T-helper 22 cell (primary cell): ENCODE results near the gene JAZF1.
"Not testable (repeated sequence)": the region's sequence is repeated elsewhere in the genome, so short reads cannot be mapped to it uniquely, and the experiment has no call there.

ENCODE experiments used
- DNase-seq: peaks from one replicate; pipeline ENCODE4 v3.0.0-alpha.2; 2020; ENCODE audit warnings: low read depth

The JAZF1 gene

GRCh38 chr7:27941522-27941921 lies 239.1 kb downstream of the JAZF1 start:
- no peak for DNase-seq

GRCh38 chr7:27940341-27940740 lies 240.3 kb downstream of the JAZF1 start:
- DNase-seq = no peak

GRCh38 chr7:27939893-27940292 lies 240.7 kb downstream of the JAZF1 start:
- DNase-seq = no peak

GRCh38 chr7:27936768-27937102 lies 243.9 kb downstream of the JAZF1 start:
- DNase-seq = no peak

GRCh38 chr7:27936047-27936767 lies 244.4 kb downstream of the JAZF1 start:
- DNase-seq = no peak

- no peak for DNase-seq
Measured at GRCh38 chr7:27933671-27934565, 246.7 kb downstream of the JAZF1 start.

- DNase-seq = no peak
Measured at GRCh38 chr7:27930910-27931476, 249.6 kb downstream of the JAZF1 start.

GRCh38 chr7:27929127-27929526 lies 251.5 kb downstream of the JAZF1 start:
- no peak for DNase-seq

- DNase-seq = no peak
Measured at GRCh38 chr7:27928001-27928400, 252.6 kb downstream of the JAZF1 start.

- DNase-seq = no peak
Measured at GRCh38 chr7:27925573-27926201, 254.9 kb downstream of the JAZF1 start.

GRCh38 chr7:27923642-27923980 lies 257.0 kb downstream of the JAZF1 start:
- no peak for DNase-seq

- DNase-seq = no peak
Measured at GRCh38 chr7:27922907-27923641, 257.5 kb downstream of the JAZF1 start.

- not testable (repeated sequence) for DNase-seq
Measured at GRCh38 chr7:27922389-27922788, 258.2 kb downstream of the JAZF1 start.

GRCh38 chr7:27921081-27921836 lies 259.3 kb downstream of the JAZF1 start:
- no peak for DNase-seq

GRCh38 chr7:27920281-27920946 lies 260.2 kb downstream of the JAZF1 start:
- DNase-seq = no peak

GRCh38 chr7:27918503-27918902 lies 262.1 kb downstream of the JAZF1 start:
- no peak for DNase-seq

- no peak for DNase-seq
Measured at GRCh38 chr7:27917774-27918314, 262.8 kb downstream of the JAZF1 start.

- DNase-seq = no peak
Measured at GRCh38 chr7:27917119-27917518, 263.5 kb downstream of the JAZF1 start.

GRCh38 chr7:27916372-27916771 lies 264.2 kb downstream of the JAZF1 start:
- no peak for DNase-seq

GRCh38 chr7:27914409-27914808 lies 266.2 kb downstream of the JAZF1 start:
- no peak for DNase-seq
